Mammary epithelial cell (primary cell): ENCODE results near the gene TGIF2.

ENCODE experiments used
- CTCF ChIP-seq, 2 donors: IDR thresholded peaks in 1 of 2; conservative IDR thresholded peaks in 1 of 2; 2 replicates each; pipeline ENCODE4 v1.5.1; 2011 to 2012; ENCODE audit warnings: inconsistent platforms in 2 of 2, low read length in 2 of 2, mild to moderate bottlenecking in 2 of 2, control low read depth in 1 of 2, low read depth in 1 of 2; ENCODE audit not compliant: insufficient read depth in 1 of 2; ENCODE audit errors: extremely low read depth in 1 of 2
- EZH2 ChIP-seq: IDR thresholded peaks from 2 replicates; pipeline ENCODE4 v1.6.1; 2012; ENCODE audit warnings: low read length, inconsistent platforms, borderline replicate concordance

GRCh38 chr20:36525620-36526365 is 47.6 kb upstream of the TGIF2 start:
- TF ChIP-seq CTCF (conservative IDR thresholded peaks at IDR 0.05 in 1 of 2, IDR thresholded peaks at IDR 0.05 in 1 of 2; ENCODE audit: extremely low read depth in 1 of 2, insufficient read depth in 1 of 2, low read depth in 1 of 2, low read length in 2 of 2) (no peak), EZH2 (no peak)
